Endometrium (tissue), 2 donors: ENCODE measurements around the gene WIPF3.
"Not testable (repeated sequence)": the region's sequence is repeated elsewhere in the genome, so short reads cannot be mapped to it uniquely, and the experiment has no call there.

Experiments used
- FAIRE-seq: peaks from 2 replicates; lab custom pipeline; 2012; peaks lifted over from hg19 to GRCh38; lab: Jason Lieb, UNC
- donor health status: control.
- donor health status: control.

WIPF3 gene

DNA sequence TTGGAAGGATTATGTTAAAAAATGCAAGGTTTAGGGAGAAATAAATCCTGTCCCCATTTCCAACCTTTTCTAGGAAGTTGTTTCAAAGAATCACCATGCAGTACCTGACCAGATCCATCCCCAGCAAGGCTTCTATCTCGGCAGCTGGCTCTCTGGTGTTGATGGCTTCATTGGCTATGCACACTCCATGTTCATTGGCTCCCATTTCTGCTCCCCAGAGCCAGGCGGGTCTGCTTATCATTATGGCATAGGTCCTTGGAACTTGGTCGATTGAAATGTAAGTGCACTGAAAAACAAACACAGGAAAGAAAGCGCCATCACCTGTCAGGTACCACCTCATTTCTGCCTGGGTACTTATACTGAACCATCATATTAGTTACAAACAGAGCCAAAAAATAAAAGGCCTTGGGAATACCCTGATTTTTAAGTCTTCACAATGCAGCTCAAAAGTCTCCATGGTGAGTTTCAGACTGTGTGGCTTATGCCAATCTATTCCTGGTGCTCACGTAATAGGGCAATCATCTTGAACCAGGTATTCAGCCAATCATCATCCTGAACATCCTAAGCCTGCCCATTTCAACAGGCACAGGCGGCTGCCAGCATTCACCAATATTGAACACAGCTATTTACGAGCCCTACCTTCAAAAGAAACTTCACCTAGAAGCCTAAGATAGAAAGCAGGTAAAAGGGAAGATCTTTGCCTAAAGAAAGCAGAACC is 148.9 kb downstream of the WIPF3 start:
- FAIRE-seq, result no peak

GRCh38 chr7:29955799-29956486 is 149.6 kb downstream of the WIPF3 start:
- no peak for FAIRE-seq

GRCh38 chr7:29956487-29956836 is 150.2 kb downstream of the WIPF3 start:
- no peak for FAIRE-seq

- FAIRE-seq, result no peak
These were observed 151.4 kb downstream of the WIPF3 start for GRCh38 chr7:29957521-29958310.

- no peak for FAIRE-seq
These were observed 152.5 kb downstream of the WIPF3 start for GRCh38 chr7:29958667-29959358.

- FAIRE-seq, result not testable (repeated sequence)
These were observed 155.3 kb downstream of the WIPF3 start for GRCh38 chr7:29961611-29962010.

DNA sequence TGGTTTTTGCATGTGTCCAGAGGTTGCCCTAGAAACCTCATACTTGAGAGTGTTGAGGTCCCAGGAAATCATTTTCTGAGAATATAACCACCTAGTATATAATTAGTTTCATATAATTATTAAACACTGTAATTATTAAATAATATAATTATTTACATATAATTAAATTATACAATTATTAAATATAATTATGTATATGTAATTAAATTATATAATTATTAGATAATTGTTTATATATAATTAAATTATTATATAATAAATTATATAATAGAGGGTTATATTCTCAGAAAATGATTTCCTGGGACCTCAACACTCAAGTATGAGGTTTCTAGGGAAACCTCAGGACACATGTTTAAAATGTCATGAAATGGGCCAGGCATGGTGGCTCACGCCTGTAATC is 155.7 kb downstream of the WIPF3 start:
- no peak for FAIRE-seq

DNA sequence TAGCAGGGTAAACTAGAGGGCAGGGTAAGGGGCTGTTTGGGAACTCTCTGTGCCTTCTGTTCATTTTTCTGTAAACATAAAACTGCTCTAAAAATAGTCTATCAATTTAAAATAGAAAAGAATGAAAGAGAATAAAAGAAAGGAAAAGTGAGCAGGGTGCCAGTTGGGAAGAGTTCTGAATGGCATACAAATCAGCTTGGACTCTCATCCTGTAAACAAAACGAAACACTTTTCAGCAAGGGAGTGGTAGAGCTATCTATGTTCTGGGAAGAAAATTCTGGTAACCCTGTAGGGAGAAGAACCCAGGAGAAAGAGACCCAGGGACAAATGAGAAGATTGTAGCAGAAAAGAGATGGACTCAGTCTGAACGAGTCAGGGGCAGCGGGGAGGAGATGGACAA is 158.7 kb downstream of the WIPF3 start:
- no peak for FAIRE-seq
